ENCODE measurements around the gene NTRK1. TPM values are rescaled to one million over a fixed set of nuclear protein-coding genes. Genes with fewer than 3 reads are reported as not detected.

NTRK1 gene
- total RNA-seq, 4 donors from 2014 or later, result 0.23 TPM; not detected in 3

- no peak overlapping the region for H3K4me3 ChIP-seq (ENCODE audit: low read depth, poor library complexity, severe bottlenecking)
- intact Hi-C loops (cut with DNase I; ENCODE audit: low total_unique reads), result no loop called here
- TF ChIP-seq CTCF (IDR thresholded peaks at IDR 0.05) (no peak), POLR2A (IDR thresholded peaks at IDR 0.05) (no peak)
- WGBS, 2 donors, result 73 to 79% methylated on average over 14 of the region's 14 CpGs
- no peak for DNase-seq (ENCODE audit: low spot score in 2 of 2)
Measured at GRCh38 chr1:156897078-156897825, 36.6 kb downstream of the NTRK1 start.

GRCh38 chr1:156898161-156898566 lies 37.5 kb downstream of the NTRK1 start:
- no peak for TF ChIP-seq POLR2A (IDR thresholded peaks at IDR 0.05)
- no peak for TF ChIP-seq CTCF (IDR thresholded peaks at IDR 0.05)
- intact Hi-C loops (cut with DNase I; ENCODE audit: low total_unique reads), result no loop called here
- no peak overlapping the region for H3K4me3 ChIP-seq (ENCODE audit: low read depth, poor library complexity, severe bottlenecking)
- no peak for DNase-seq (ENCODE audit: low spot score in 2 of 2)
- 59% methylated on average over 12 to 13 of the region's 13 CpGs for WGBS, 2 donors

- WGBS, 2 donors, result 73 to 82% methylated on average over 12 of the region's 12 CpGs
- intact Hi-C loops (cut with DNase I; ENCODE audit: low total_unique reads), result no loop called here
- no peak for DNase-seq (ENCODE audit: low spot score in 2 of 2)
- TF ChIP-seq CTCF (IDR thresholded peaks at IDR 0.05), result no peak
- no peak for TF ChIP-seq POLR2A (IDR thresholded peaks at IDR 0.05)
- H3K4me3 ChIP-seq (ENCODE audit: low read depth, poor library complexity, severe bottlenecking), result no peak overlapping the region
Measured at GRCh38 chr1:156898971-156899664, 38.5 kb downstream of the NTRK1 start.

GRCh38 chr1:156899956-156900718 lies 39.5 kb downstream of the NTRK1 start:
- intact Hi-C loops (cut with DNase I; ENCODE audit: low total_unique reads), result no loop called here
- DNase-seq (ENCODE audit: low spot score in 2 of 2), result no peak
- TF ChIP-seq POLR2A (IDR thresholded peaks at IDR 0.05), result no peak
- TF ChIP-seq CTCF (IDR thresholded peaks at IDR 0.05), result no peak
- no peak overlapping the region for H3K4me3 ChIP-seq (ENCODE audit: low read depth, poor library complexity, severe bottlenecking)
- WGBS, 2 donors, result 56% methylated on average over 12 of the region's 12 CpGs

GRCh38 chr1:156900896-156901589 lies 40.4 kb downstream of the NTRK1 start:
- 71 to 76% methylated on average over 6 of the region's 6 CpGs for WGBS, 2 donors
- intact Hi-C loops (cut with DNase I; ENCODE audit: low total_unique reads), result no loop called here

More at GRCh38 chr1:156900896-156901589, 40.4 kb downstream of the NTRK1 start:
- TF ChIP-seq POLR2A (IDR thresholded peaks at IDR 0.05) (no peak), CTCF (IDR thresholded peaks at IDR 0.05) (no peak)
- no peak for DNase-seq (ENCODE audit: low spot score in 2 of 2)
- H3K4me3 ChIP-seq (ENCODE audit: low read depth, poor library complexity, severe bottlenecking), result no peak overlapping the region

All from lower leg skin (tissue), 4 donors.